ENCODE data around the gene OSBPL6.

The OSBPL6 gene

DNA sequence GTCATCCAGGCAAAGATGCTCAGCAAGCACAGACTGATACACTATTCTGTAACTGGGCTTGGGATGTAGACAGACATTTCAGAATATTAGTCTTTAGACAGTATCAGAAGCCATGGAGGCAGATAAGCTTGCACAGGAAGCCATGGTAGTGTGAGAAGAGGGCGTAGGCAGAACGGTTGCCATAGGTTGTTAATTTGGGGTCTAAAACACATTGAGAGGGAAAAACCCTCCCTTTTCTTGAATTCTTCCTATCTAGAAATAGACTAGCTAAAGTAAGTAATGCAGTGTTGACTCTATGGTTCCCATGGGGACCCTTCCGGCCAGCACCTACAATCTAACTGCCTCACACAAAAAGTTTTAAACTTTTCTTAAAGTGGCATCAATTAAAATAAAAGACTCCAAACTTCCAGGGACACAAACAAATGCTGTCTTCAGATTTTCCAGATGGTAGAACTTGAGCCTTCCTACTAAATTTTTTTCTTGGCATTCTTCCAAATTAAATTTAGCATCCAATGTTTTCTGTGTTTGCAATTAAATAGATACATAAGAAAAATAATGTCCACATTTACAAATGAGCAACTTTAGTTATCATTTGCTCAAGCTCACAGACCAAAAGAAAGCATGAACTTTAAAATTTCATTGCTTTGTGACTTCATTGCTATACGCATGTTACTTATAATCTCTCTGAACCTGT lies 254.8 kb downstream of the OSBPL6 start:
- no peak for DNase-seq (ENCODE audit: low spot score)

DNA sequence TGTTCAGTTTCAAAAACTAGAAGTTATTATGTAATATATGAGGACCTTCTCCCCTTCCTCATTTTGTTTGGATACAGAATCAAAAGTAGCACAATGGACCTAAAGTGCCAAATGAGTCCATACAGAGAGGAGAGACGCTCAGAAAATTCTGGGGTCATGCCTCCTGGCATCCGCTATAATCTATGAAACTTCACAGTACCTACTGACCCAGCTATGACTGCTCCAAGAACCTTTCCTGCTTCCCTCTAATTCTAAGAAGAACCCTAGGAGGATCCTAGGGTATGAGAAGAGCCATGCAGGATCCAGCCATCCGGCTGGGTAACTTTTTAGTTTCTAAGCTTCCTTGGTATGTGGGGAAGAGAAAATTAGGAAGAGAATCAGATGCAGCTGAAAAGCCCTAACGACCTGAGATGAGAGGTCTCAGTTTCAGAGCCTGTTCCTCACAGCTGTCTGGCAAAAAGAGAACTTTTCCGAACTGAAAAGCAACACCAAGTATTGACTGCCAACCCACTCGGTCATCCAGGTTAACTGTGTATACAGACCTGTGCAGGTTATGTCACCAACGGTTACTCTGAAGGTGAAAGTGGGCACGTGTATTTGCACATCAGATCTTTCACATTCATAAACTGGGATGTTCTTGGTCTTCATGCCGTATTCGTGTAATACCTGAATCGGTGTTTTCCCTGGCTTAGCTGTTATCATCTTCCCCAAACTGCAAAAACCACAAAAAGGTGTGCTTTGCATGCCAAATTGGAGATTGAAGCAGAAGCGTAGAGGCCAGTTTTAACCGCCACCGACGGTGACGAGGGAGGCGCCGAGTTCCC lies 255.6 kb downstream of the OSBPL6 start:
- no peak for DNase-seq (ENCODE audit: low spot score)

DNA sequence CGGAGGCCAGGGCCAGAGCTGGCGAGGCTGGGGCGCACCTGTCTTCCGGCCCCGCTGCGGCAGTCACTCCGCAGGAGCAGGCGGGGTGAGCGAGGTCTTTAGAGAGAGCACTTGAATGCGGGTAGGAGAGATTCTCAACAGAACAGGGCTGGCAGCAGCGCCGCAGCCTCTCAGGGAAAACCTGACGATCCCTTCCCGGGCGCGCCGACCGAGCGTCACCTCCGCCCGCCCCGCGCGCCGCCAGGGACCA lies 256.1 kb downstream of the OSBPL6 start:
- DNase-seq (ENCODE audit: low spot score): no peak

DNA sequence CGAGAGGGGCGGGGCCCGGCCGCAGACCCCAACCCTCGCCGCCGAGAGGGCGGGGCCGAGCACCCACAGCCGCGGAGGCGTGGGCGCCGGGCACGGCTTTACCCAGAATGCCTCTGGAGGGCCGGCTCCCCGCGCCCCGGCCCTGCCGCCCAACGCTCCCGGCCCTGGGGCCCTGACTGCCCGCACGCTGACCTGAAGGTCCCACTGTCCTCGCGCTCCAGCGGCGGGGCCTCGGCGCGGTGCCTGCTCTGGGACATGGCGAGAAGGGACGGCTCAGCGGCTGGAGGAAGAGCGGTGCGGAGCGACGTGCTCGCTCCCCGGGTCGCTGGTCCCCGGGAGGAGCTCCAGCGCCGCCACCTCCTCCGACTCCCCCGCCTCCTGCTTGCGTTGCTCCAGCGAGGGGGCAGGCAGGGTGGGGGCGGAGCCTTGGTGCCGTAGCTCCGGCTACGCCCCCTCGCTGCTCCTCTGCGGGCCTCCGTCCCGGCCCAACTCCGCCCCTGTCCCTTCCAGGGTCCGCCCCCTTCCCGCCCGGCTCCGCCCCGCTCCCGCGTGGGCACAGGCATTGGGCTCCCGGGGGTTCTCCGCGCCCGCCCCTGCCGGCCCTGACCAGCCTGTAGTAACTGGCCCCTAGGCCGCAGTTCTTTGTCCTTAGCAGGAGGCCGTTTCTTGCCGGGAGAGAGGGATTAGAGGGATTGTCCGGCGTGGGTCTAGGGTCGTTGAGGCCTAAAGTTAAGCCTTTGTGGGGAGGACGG lies 256.6 kb downstream of the OSBPL6 start, which contains the start of the genes PJVK and PRKRA:
TSS of gene PJVK (plus strand) at position 605 of the 752 bp plus-strand sequence. CDS start 2,032 bp downstream, outside the sequence.
TSS of gene PRKRA (minus strand) at position 402 of the 752 bp plus-strand sequence. CDS start at position 257, 145 bp downstream.
- DNase-seq (ENCODE audit: low spot score): peak; percentile 99

DNA sequence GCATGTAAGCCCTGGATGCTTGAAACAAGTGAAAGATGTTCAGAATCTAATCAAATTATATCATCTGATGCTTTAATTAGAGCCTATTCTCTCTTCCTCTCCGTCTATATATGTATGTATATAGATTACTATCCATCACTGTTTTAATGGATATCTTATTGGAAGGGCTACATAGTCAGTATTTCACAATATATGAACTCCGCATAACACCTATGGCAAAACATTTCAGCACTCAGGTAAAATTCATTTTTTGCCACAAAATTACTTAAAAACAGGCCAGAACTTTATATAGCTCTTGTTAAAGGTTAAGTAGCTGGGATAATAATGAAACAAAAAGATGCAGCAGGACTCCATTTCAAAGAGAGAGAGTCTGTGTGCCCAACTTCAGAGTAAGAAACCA lies 258.0 kb downstream of the OSBPL6 start:
- DNase-seq (ENCODE audit: low spot score): no peak
